K562 (cell line): ENCODE measurements around the gene IMPDH2. TPM values are rescaled to one million over a fixed set of nuclear protein-coding genes. Genes with fewer than 3 reads are reported as not detected.

Experiments
- BHLHE40 ChIP-seq: IDR thresholded peaks from 2 replicates; pipeline ENCODE4 v1.6.1; 2011; ENCODE audit warnings: low read length, improper control_type of control experiment
- CHD7 ChIP-seq: fragments of 200-600 bp; sonication (generic); IDR thresholded peaks from one replicate; pipeline ENCODE4 v1.6.1; 2012; ENCODE audit warnings: mild to moderate bottlenecking, low read depth, low read length, inconsistent platforms
- HMBOX1 ChIP-seq: sonication (generic); IDR thresholded peaks from 2 replicates; pipeline ENCODE4 v1.6.1; 2016
- KLF1 ChIP-seq: fragments of 450-650 bp; IDR thresholded peaks from 2 replicates; pipeline ENCODE4 v1.6.1; 2016; ENCODE audit warnings: missing genetic modification characterization, missing compliant biosample characterization
- MNT ChIP-seq, 2 experiments: fragments of 450-650 bp; conservative IDR thresholded peaks; 2 replicates each; pipeline ENCODE4 v1.6.1; 2017; ENCODE audit warnings: mild to moderate bottlenecking in 2 of 2, moderate library complexity in 2 of 2
- RNF2 ChIP-seq: sonication (generic); IDR thresholded peaks from 2 replicates; pipeline ENCODE4 v1.6.1; 2016
- SIX5 ChIP-seq, 2 experiments: IDR thresholded peaks; 2 replicates each; pipeline ENCODE4 v1.6.1; 2011; ENCODE audit warnings: low read length in 2 of 2, borderline replicate concordance in 1 of 2, low read depth in 1 of 2, mild to moderate bottlenecking in 1 of 2, moderate library complexity in 1 of 2; ENCODE audit not compliant: insufficient read depth in 1 of 2
- U2AF2 ChIP-seq: fragments of 200-400 bp; formaldehyde crosslinking; optimal IDR thresholded peaks from 2 replicates; pipeline ENCODE3; 2017; ENCODE audit warnings: low read depth, mild to moderate bottlenecking, low read length
- ZBTB49 ChIP-seq: sonication (generic); formaldehyde crosslinking; IDR thresholded peaks from 2 replicates; pipeline ENCODE4 v1.8.0; 2022; ENCODE audit warnings: missing genetic modification reagents, mild to moderate bottlenecking, borderline replicate concordance
- ZEB2 ChIP-seq: fragments of 450-650 bp; IDR thresholded peaks from 2 replicates; pipeline ENCODE4 v1.6.1; 2016
- polyA plus RNA-seq, 8 experiments: library from polyadenylated mRNA; depleted of rRNA in 4 of 8; stranded (reverse) in 5 of 8; unstranded in 3 of 8; fragments of >200 nt; fragmentation: Nextera tagmentation in 2 of 8; fragmentation: Illumina TruSeq in 1 of 8; extraction: Ambion mirVana in 2 of 8; extraction: Trizol in 1 of 8; gene quantifications; 2 replicates each; pipeline versions ENCODE4 v1.2.1 to v1.2.3, GENCODE V29; 2011 to 2014; ENCODE audit warnings: inconsistent platforms in 1 of 8, missing spikeins in 1 of 8
- total RNA-seq, 7 experiments: library from RNA; depleted of rRNA in 6 of 7; stranded (reverse); fragments of >200 nt in 6 of 7; fragmentation: Illumina TruSeq in 2 of 7; extraction: Trizol in 2 of 7; gene quantifications; 2 replicates each; pipeline versions ENCODE4 v1.2.1 to v1.2.3, GENCODE V29; 2011 to 2021; ENCODE audit warnings: low replicate concordance in 1 of 7

Gene IMPDH2
- total and polyA plus RNA-seq, 9 of the 15 experiments (the other 6 are each of a cell fraction or from before 2014, with no cell fraction given) = 318 to 507 (median 366) TPM

GRCh38 chr3:49017971-49018706 lies 11.1 kb downstream of the IMPDH2 start, which contains the start of gene DALRD3 (continued):
- TF ChIP-seq MNT (conservative IDR thresholded peaks at IDR 0.05) (peak; percentile 79 to 91), BHLHE40 (0 out of 2 replicates have a peak, but pooled peaks have one; percentile 20), ZBTB49 (CRISPR knock-in tag) (no peak), KLF1 (tag) (0 out of 2 replicates have a peak, but pooled peaks have one; percentile 29), ZEB2 (peak; percentile 73), CHD7 (no peak), U2AF2 (no peak), SIX5 (IDR thresholded peaks at IDR 0.05; ENCODE audit: borderline replicate concordance in 1 of 2, insufficient read depth in 1 of 2, low read depth in 1 of 2, low read length in 2 of 2) (no peak), HMBOX1 (no peak), RNF2 (0 out of 2 replicates have a peak, but pooled peaks have one; percentile 23)
